DND-41 (cell line): ENCODE measurements around the gene PIP5K1A.

Experiments
- ATAC-seq: fragments of 200-7000 bp; cut with Tn5 transposase; 3 replicates; pipeline ENCODE4 v1.9.1; 2021; ENCODE audit warnings: low read depth; ENCODE audit not compliant: insufficient read depth
- DNase-seq: peaks from one replicate; pipeline ENCODE4 v3.0.0-alpha.2; 2020
- H2AFZ ChIP-seq: 2 replicates; pipeline ENCODE4 v1.6.0; 2012; ENCODE audit warnings: low read depth, low read length
- H3K27ac ChIP-seq: 2 replicates; pipeline ENCODE4 v1.5.1; 2012; ENCODE audit warnings: low read length, inconsistent platforms
- H3K27me3 ChIP-seq: fragments of 200-600 bp; sonication (generic); 2 replicates; pipeline ENCODE4 v1.6.0; 2012; ENCODE audit warnings: low read length, mild to moderate bottlenecking, inconsistent platforms; ENCODE audit not compliant: insufficient read depth, poor library complexity
- H3K36me3 ChIP-seq: 2 replicates; pipeline ENCODE4 v1.5.1; 2012; ENCODE audit warnings: low read length, inconsistent platforms; ENCODE audit not compliant: insufficient read depth
- H3K4me1 ChIP-seq: 2 replicates; pipeline ENCODE4 v1.5.1; 2012; ENCODE audit warnings: mild to moderate bottlenecking, low read length; ENCODE audit not compliant: insufficient read depth
- H3K4me2 ChIP-seq: 2 replicates; pipeline ENCODE4 v1.6.0; 2012; ENCODE audit warnings: mild to moderate bottlenecking, moderate library complexity, low read length, inconsistent platforms; ENCODE audit not compliant: insufficient read depth
- H3K4me3 ChIP-seq, 2 experiments: fragments of 200-600 bp in 1 of 2; shearing (Covaris generic) in 1 of 2; 2 replicates each; pipeline ENCODE4 v1.5.1; 2012 to 2016; ENCODE audit warnings: inconsistent platforms in 2 of 2, low read length in 2 of 2, mild to moderate bottlenecking in 2 of 2, low read depth in 1 of 2, moderate library complexity in 1 of 2
- H3K79me2 ChIP-seq: 2 replicates; pipeline ENCODE4 v1.6.0; 2012; ENCODE audit warnings: low read length, inconsistent platforms; ENCODE audit not compliant: insufficient read depth
- H3K9ac ChIP-seq: 2 replicates; pipeline ENCODE4 v1.6.0; 2012; ENCODE audit warnings: low read depth, mild to moderate bottlenecking, inconsistent platforms, low read length, moderate library complexity
- H3K9me3 ChIP-seq: 2 replicates; pipeline ENCODE4 v1.5.1; 2012; ENCODE audit warnings: low read length, moderate library complexity, mild to moderate bottlenecking, inconsistent platforms; ENCODE audit not compliant: insufficient read depth, severe bottlenecking
- H4K20me1 ChIP-seq: 2 replicates; pipeline ENCODE4 v1.6.0; 2012; ENCODE audit warnings: low read length; ENCODE audit not compliant: insufficient read depth
- CTCF ChIP-seq: IDR thresholded peaks from 2 replicates; pipeline ENCODE4 v1.5.1; 2012; ENCODE audit warnings: borderline replicate concordance, low read length, moderate library complexity, mild to moderate bottlenecking; ENCODE audit not compliant: poor library complexity, severe bottlenecking; ENCODE audit errors: extremely low read depth
- EZH2 ChIP-seq: IDR thresholded peaks from 3 replicates; pipeline ENCODE4 v1.6.1; 2012; ENCODE audit warnings: borderline replicate concordance, low read depth, mild to moderate bottlenecking, moderate library complexity, low read length, inconsistent platforms; ENCODE audit not compliant: severe bottlenecking

Gene PIP5K1A

GRCh38 chr1:151222130-151222529, 23.8 kb downstream of the PIP5K1A start:
- DNase-seq = no peak
- peaks cover 55% of the 10 kb centered on the region for H3K36me3 ChIP-seq

GRCh38 chr1:151235235-151235634, 36.9 kb downstream of the PIP5K1A start:
- no peaks in the 10 kb centered on the region for H3K4me1 ChIP-seq
- TF ChIP-seq EZH2 (no peak), CTCF (no peak)
- ATAC-seq (no peak), DNase-seq (no peak)
- peaks cover 97% of the 10 kb centered on the region for H3K36me3 ChIP-seq
- H3K4me3 ChIP-seq = no peak overlapping the region
- no peak overlapping the region for H3K9ac ChIP-seq
- no peak overlapping the region for H3K4me2 ChIP-seq
- H3K79me2 ChIP-seq = no peaks in the 10 kb centered on the region
- H3K27ac ChIP-seq = no peak overlapping the region
- H3K27me3 ChIP-seq = no peaks in the 10 kb centered on the region
- H3K9me3 ChIP-seq = no peaks in the 10 kb centered on the region
- H2AFZ ChIP-seq = no peak overlapping the region
- H4K20me1 ChIP-seq = no peaks in the 10 kb centered on the region

More at GRCh38 chr1:151222130-151222529, 23.8 kb downstream of the PIP5K1A start:
- Histone ChIP-seq H4K20me1 (peaks cover 31% of the 10 kb centered on the region; the same call in 1 of the 2 replicates), H3K27me3 (no peaks in the 10 kb centered on the region), H3K4me2 (no peak overlapping the region), H3K79me2 (peaks cover 80% of the 10 kb centered on the region), H3K4me1 (no peaks in the 10 kb centered on the region), H3K9ac (no peak overlapping the region), H3K27ac (no peak overlapping the region), H2AFZ (no peak overlapping the region), H3K4me3 (no peak overlapping the region), H3K9me3 (no peaks in the 10 kb centered on the region)
- no peak for ATAC-seq
- no peak for TF ChIP-seq EZH2
- no peak for TF ChIP-seq CTCF

- H3K9me3 ChIP-seq = no peaks in the 10 kb centered on the region
- DNase-seq = no peak
- H3K9ac ChIP-seq = no peak overlapping the region
- H3K4me2 ChIP-seq = no peak overlapping the region
- ATAC-seq = no peak
- H4K20me1 ChIP-seq = no peaks in the 10 kb centered on the region
- H3K79me2 ChIP-seq = no peaks in the 10 kb centered on the region
- peaks cover 95% of the 10 kb centered on the region for H3K36me3 ChIP-seq
- no peaks in the 10 kb centered on the region for H3K4me1 ChIP-seq
- H3K4me3 ChIP-seq = no peak overlapping the region
- no peak overlapping the region for H3K27ac ChIP-seq
- H2AFZ ChIP-seq = no peak overlapping the region
- TF ChIP-seq EZH2 (no peak), CTCF (no peak)
- H3K27me3 ChIP-seq = no peaks in the 10 kb centered on the region
Measured at GRCh38 chr1:151237678-151238466, 39.5 kb downstream of the PIP5K1A start.

- H2AFZ ChIP-seq = no peak overlapping the region
- H3K4me2 ChIP-seq = no peak overlapping the region
- no peaks in the 10 kb centered on the region for H3K4me1 ChIP-seq
- no peaks in the 10 kb centered on the region for H3K9me3 ChIP-seq
- DNase-seq = no peak
- no peak for ATAC-seq
- no peaks in the 10 kb centered on the region for H3K79me2 ChIP-seq
- H3K27ac ChIP-seq = no peak overlapping the region
- no peaks in the 10 kb centered on the region for H4K20me1 ChIP-seq
- peaks cover 95% of the 10 kb centered on the region for H3K36me3 ChIP-seq
- H3K9ac ChIP-seq = no peak overlapping the region
- no peak overlapping the region for H3K4me3 ChIP-seq
- no peaks in the 10 kb centered on the region for H3K27me3 ChIP-seq
- TF ChIP-seq CTCF (no peak), EZH2 (no peak)
Measured at GRCh38 chr1:151238467-151238739, 40.1 kb downstream of the PIP5K1A start.
